Stimulated activated naive CD8-positive, alpha-beta T cell treated with anti-CD3 and anti-CD28 coated beads, Interleukin-15, Interleukin-2, amounts not matched to agents 100 ng/mL and 50 ng/mL, for 24 hours (primary cell): ENCODE data around the gene IL11.

Source experiments
- H3K27ac Mint-ChIP-seq: one replicate; pipeline ENCODE4 v1.8.0; 2021; ENCODE audit warnings: mild to moderate bottlenecking, mixed read lengths
- H3K27me3 Mint-ChIP-seq: one replicate; pipeline ENCODE4 v1.8.0; 2021; ENCODE audit warnings: mixed read lengths
- H3K36me3 Mint-ChIP-seq: one replicate; pipeline ENCODE4 v1.8.0; 2021; ENCODE audit warnings: low read depth, mixed read lengths
- H3K4me1 Mint-ChIP-seq: one replicate; pipeline ENCODE4 v1.8.0; 2021; ENCODE audit warnings: low read depth, mixed read lengths
- H3K4me3 Mint-ChIP-seq: one replicate; pipeline ENCODE4 v1.8.0; 2021; ENCODE audit warnings: mild to moderate bottlenecking, mixed read lengths
- H3K9me3 Mint-ChIP-seq: one replicate; pipeline ENCODE4 v1.8.0; 2021; ENCODE audit warnings: mixed read lengths

The IL11 gene

DNA sequence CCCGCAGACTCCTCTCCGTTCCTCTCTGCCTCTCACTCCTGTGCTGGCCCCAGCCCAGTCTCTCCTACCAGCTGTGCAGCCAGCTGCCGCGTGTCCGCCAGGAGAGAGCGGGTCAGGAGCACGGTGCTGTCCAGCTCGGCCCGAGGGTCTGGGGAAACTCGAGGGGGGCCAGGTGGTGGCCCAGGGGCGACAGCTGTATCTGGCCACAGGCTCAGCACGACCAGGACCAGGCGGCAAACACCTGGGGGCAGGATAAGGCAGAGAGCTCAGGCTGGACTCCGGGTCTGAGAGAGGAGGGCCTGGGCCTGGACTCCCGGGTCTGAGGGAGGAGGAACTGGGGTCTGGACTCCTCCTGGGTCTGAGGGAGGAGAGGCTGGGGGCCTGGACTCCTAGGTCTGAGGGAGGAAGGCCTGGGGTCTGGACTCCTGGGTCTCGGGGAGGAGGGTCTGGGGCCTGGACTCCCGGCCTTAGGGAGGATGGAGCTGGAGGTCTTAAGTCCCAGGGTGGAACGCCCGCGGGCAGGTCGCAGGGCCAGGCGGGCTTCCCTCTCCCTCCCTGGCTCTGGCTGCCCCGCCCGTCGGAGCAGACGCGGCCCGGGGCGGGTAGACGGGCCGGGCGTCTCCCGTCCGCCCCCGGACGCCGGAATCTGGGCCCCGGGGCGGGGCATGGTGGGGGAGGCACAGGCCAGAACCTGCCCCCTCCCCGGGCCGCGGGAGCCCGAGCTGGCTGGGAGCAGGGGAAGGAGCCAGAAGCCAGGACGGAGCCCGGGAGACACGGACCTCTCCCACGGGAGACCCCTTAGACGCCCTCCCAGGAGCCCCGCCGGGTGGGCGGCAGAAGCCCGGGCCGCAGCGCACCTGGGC, 1.3 kb downstream of the IL11 start:
- peaks cover 33% of the 10 kb centered on the region for H3K27me3 Mint-ChIP-seq

GRCh38 chr19:55368106-55368505, 2.2 kb downstream of the IL11 start:
- Mint-ChIP-seq H3K9me3 (no peaks in the 10 kb centered on the region), H3K27ac (no peak overlapping the region), H3K4me3 (no peak overlapping the region), H3K4me1 (peaks cover 17% of the 10 kb centered on the region), H3K36me3 (no peaks in the 10 kb centered on the region), H3K27me3 (peaks cover 29% of the 10 kb centered on the region)

More for the DNA sequence above, 1.3 kb downstream of the IL11 start:
- H3K4me3 Mint-ChIP-seq: no peak overlapping the region
- peaks cover 21% of the 10 kb centered on the region for H3K4me1 Mint-ChIP-seq
- H3K27ac Mint-ChIP-seq: no peak overlapping the region
- H3K36me3 Mint-ChIP-seq: no peaks in the 10 kb centered on the region
- H3K9me3 Mint-ChIP-seq: no peaks in the 10 kb centered on the region

DNA sequence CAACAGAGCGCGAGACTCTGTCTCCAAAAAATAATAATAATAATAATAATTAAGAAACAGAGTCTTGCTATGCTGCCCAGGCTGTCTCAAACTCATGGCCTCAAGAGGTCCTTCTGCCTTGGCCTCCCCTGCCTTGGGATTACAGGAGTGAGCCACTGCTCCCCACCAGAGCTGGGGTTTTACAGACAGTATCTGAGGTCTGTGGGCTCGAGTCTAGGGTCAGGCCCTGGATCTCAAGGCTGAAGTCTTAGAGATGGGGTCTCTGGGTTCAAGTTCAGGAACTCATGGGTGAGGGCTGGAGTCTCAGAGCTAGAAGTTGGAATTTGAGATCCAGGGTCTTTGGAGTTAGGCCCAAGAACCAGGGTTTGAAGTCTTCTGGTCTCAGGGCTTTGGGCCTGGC, 3.5 kb downstream of the IL11 start:
- H3K27me3 Mint-ChIP-seq: peaks cover 22% of the 10 kb centered on the region
- no peak overlapping the region for H3K27ac Mint-ChIP-seq
- no peak overlapping the region for H3K4me3 Mint-ChIP-seq
- no peaks in the 10 kb centered on the region for H3K36me3 Mint-ChIP-seq
- peaks cover 10% of the 10 kb centered on the region for H3K4me1 Mint-ChIP-seq
- no peaks in the 10 kb centered on the region for H3K9me3 Mint-ChIP-seq

DNA sequence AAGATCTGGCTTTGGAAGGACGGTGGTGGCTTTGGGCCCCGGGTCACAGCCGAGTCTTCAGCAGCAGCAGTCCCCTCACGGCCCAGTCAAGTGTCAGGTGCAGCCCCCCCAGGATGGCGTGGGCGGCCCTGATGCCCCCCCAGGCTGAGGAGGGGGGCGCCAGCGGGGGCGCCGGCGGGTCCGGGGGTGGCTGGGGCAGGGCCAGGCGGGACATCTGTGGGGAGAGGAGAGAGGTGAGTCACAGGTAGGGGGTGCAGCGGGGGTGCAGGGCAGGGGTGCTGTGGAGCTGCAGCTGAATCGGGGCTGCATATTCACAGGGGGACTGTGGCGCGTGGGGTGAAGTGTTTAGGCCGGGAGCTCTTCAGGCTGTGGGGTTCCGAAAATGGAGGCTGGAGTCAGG, 4.3 kb downstream of the IL11 start:
- Mint-ChIP-seq H3K36me3 (no peaks in the 10 kb centered on the region), H3K27me3 (peaks cover 16% of the 10 kb centered on the region), H3K27ac (no peak overlapping the region), H3K4me1 (peaks cover 10% of the 10 kb centered on the region), H3K9me3 (no peaks in the 10 kb centered on the region), H3K4me3 (no peak overlapping the region)

DNA sequence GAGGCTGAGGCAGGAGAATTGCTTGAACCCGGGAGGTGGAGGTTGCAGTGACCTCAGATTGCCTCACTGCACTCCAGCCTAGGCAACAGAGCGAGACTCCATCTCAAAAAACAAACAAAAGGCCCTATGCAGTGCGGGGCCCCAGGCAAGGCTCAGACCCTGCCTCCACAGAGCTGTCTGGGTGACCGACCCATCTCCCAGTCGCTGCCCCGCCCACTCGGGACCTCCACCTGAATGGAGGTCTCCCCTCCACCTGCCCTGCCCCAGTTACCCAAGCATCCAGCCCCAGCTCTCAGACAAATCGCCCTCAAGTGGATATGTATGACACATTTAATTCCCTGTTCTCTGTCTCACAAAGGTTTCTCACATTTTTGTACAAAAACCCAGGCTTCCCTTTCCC, 5.0 kb downstream of the IL11 start:
- H3K36me3 Mint-ChIP-seq: no peaks in the 10 kb centered on the region
- H3K9me3 Mint-ChIP-seq: no peaks in the 10 kb centered on the region
- H3K4me1 Mint-ChIP-seq: peaks cover 4% of the 10 kb centered on the region
- peaks cover 8% of the 10 kb centered on the region for H3K27me3 Mint-ChIP-seq
- H3K27ac Mint-ChIP-seq: no peak overlapping the region
- H3K4me3 Mint-ChIP-seq: no peak overlapping the region

DNA sequence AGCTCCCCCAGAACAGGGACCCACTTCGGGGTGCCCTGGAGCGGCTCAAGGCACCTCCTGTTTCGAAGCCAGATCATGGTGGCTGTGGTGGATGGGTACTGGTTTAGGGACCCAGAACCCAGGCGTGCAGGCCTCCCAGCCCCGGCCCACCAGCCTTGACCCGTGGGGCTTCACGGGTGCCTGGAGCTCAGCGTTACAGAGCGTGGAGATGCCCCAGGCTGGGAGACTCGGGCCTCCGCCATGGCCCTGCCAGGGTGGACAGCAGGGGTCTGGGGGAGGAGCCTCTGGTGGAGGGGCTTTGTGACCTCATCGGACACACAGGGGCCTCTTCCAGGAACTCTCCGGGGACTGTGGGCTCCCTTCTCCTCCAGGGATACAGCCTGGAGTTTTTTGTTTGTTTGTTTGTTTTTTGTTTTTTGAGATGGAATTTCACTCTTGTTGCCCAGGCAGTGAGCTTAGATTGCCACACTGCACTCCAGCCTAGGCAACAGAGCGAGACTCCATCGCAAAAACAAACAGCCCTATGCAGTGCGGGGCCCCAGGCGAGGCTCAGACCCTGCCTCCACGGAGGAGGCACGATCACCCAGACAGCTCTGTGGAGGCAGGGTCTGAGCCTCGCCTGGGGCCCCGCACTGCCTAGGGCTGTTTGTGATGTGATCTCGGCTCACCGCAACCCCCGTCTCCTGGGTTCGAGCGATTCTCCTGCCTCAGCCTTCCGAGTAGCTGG, 7.1 kb downstream of the IL11 start, which contains the start of gene GARIN5B:
GARIN5B (minus strand) TSS at position 271 of the 727 bp plus-strand sequence; CDS start at position 77, 194 bp downstream.
- Mint-ChIP-seq H3K9me3 (no peaks in the 10 kb centered on the region), H3K36me3 (no peaks in the 10 kb centered on the region), H3K27me3 (peaks cover 4% of the 10 kb centered on the region), H3K4me1 (no peaks in the 10 kb centered on the region), H3K4me3 (no peak within 1 kb of the TSS), H3K27ac (no peak within 1 kb of the TSS)

- H3K36me3 Mint-ChIP-seq: no peaks in the 10 kb centered on the region
- H3K4me3 Mint-ChIP-seq: no peak overlapping the region
- H3K4me1 Mint-ChIP-seq: no peaks in the 10 kb centered on the region
- no peak overlapping the region for H3K27ac Mint-ChIP-seq
- H3K9me3 Mint-ChIP-seq: no peaks in the 10 kb centered on the region
- no peaks in the 10 kb centered on the region for H3K27me3 Mint-ChIP-seq
Observed at GRCh38 chr19:55362174-55362989, 7.9 kb downstream of the IL11 start.

- no peak overlapping the region for H3K4me3 Mint-ChIP-seq
- H3K9me3 Mint-ChIP-seq: no peaks in the 10 kb centered on the region
- no peaks in the 10 kb centered on the region for H3K36me3 Mint-ChIP-seq
- H3K27ac Mint-ChIP-seq: no peak overlapping the region
- peaks cover 4% of the 10 kb centered on the region for H3K27me3 Mint-ChIP-seq
- H3K4me1 Mint-ChIP-seq: no peaks in the 10 kb centered on the region
Observed at GRCh38 chr19:55360902-55361301, 9.4 kb downstream of the IL11 start.

DNA sequence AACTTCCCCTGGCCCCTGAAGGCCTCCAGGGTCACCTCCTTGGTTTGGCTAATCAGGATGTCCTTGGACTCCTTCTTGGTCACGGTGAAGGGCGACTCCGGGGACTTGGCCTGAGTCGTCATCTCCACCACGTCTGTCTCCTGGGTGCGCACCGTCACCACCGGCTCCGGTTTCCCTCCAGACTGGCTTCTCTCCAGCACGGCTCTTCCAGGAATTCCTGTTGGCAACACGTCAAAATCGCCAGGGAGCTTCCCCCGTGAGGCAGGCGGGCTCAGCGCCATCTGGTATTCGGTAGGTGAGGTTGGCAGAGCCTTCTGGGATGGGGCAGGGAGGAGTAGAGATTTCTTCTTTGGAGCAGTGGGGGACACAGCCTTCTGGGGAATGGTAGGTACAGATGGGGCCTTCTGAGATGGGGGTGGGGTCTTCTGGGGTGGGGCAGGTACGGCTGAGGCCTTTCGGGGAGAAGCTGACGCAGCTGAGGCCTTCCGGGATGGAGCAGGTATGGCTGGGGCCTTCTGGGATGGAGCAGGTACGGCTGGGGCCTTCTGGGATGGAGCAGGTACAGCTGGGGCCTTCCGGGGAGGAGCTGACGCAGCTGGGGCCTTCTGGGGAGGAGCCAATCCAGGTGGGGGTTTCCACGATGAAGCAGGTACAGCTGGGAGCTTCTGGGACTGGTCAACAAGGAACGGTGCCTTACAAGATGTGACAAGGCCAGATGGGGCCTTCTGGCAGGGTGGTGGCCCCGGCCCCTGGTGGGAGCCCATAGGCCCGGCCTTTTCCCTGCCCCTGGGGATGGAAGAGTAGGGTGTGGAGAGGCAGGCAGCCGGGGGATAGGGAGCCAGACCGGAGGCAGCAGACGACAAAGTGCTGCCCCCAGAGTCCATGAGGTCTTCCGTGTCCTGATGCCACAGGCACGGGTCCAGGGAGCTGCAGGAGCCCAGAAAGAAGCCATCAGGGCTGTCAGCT, 11.0 kb downstream of the IL11 start:
- no peaks in the 10 kb centered on the region for H3K9me3 Mint-ChIP-seq
- H3K4me1 Mint-ChIP-seq: peaks cover 2% of the 10 kb centered on the region
- peaks cover 13% of the 10 kb centered on the region for H3K27me3 Mint-ChIP-seq
- H3K27ac Mint-ChIP-seq: no peak overlapping the region
- H3K4me3 Mint-ChIP-seq: no peak overlapping the region
- no peaks in the 10 kb centered on the region for H3K36me3 Mint-ChIP-seq

- Mint-ChIP-seq H3K27me3 (peaks cover 13% of the 10 kb centered on the region), H3K4me1 (peaks cover 7% of the 10 kb centered on the region), H3K4me3 (no peak overlapping the region), H3K36me3 (no peaks in the 10 kb centered on the region), H3K9me3 (no peaks in the 10 kb centered on the region), H3K27ac (no peak overlapping the region)
Observed at GRCh38 chr19:55358493-55358892, 11.8 kb downstream of the IL11 start.

- Mint-ChIP-seq H3K27me3 (peaks cover 42% of the 10 kb centered on the region), H3K4me3 (no peak overlapping the region), H3K36me3 (no peaks in the 10 kb centered on the region), H3K27ac (no peak overlapping the region), H3K9me3 (no peaks in the 10 kb centered on the region), H3K4me1 (peaks cover 24% of the 10 kb centered on the region)
Observed at GRCh38 chr19:55355213-55355821, 14.9 kb downstream of the IL11 start.

GRCh38 chr19:55354698-55355212, 15.5 kb downstream of the IL11 start, which contains the start of gene COX6B2:
Gene COX6B2 (minus strand): TSS chr19:55354719. CDS start chr19:55354521, 198 bp downstream.
- Mint-ChIP-seq H3K27ac (no peak within 1 kb of the TSS), H3K9me3 (no peaks in the 10 kb centered on the region), H3K4me1 (peaks cover 24% of the 10 kb centered on the region), H3K27me3 (peaks cover 42% of the 10 kb centered on the region), H3K36me3 (no peaks in the 10 kb centered on the region), H3K4me3 (peak within 1 kb of the TSS; percentile 62)
